Colon (tissue), 2 donors: ENCODE results near the gene PFKFB3.
"Not testable (repeated sequence)": the region's sequence is repeated elsewhere in the genome, so short reads cannot be mapped to it uniquely, and the experiment has no call there.

Experiments used
- FAIRE-seq: peaks from 2 replicates; lab custom pipeline; 2012; peaks lifted over from hg19 to GRCh38; lab: Jason Lieb, UNC
- donor health status: control.
- donor health status: control.

PFKFB3 gene

DNA sequence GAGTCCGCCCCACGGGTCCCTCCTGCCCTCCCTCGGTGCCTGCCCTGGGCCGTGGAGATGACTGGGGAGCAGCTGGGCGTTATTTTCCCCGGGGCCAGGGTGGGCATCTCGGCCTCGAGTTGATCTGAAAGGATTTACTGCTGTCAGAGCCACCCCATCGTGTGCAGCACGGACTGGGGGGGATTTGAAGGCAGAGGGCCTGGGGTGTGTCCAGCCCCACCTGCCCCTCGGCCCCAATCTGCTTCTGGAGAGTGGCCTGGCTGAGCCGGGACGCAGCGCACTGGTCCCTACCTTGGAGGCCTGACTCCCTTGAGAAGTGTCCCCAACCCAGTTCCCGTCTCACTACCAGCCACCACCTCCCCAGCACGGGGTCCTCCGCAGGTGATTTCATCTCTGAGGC lies 24.2 kb upstream of the PFKFB3 start:
- no peak for FAIRE-seq

DNA sequence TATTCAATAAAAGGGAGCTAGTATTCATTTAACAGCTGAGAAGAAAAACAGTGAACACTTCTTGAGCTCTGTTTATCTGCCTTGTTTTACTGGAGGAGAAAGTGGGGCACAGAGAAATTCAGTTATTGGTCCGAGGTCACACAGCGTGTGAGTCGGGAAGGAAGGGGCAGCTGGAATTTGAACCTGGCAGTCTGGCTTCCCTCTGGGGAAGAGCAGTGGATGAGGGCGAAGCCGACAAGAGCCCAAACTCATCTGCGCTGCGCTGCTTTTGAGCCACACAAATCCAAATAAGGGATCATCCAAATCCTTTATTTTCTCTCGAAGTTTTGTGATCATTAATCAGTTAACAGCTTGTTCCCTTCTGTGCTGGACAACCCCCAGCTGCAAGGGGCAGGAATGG lies 23.7 kb upstream of the PFKFB3 start:
- no peak for FAIRE-seq

GRCh38 chr10:6180480-6181110 lies 22.1 kb upstream of the PFKFB3 start:
- FAIRE-seq = no peak

- no peak for FAIRE-seq
Measured at GRCh38 chr10:6181249-6181648, 21.5 kb upstream of the PFKFB3 start.

GRCh38 chr10:6182454-6183098 lies 20.2 kb upstream of the PFKFB3 start:
- FAIRE-seq = no peak

DNA sequence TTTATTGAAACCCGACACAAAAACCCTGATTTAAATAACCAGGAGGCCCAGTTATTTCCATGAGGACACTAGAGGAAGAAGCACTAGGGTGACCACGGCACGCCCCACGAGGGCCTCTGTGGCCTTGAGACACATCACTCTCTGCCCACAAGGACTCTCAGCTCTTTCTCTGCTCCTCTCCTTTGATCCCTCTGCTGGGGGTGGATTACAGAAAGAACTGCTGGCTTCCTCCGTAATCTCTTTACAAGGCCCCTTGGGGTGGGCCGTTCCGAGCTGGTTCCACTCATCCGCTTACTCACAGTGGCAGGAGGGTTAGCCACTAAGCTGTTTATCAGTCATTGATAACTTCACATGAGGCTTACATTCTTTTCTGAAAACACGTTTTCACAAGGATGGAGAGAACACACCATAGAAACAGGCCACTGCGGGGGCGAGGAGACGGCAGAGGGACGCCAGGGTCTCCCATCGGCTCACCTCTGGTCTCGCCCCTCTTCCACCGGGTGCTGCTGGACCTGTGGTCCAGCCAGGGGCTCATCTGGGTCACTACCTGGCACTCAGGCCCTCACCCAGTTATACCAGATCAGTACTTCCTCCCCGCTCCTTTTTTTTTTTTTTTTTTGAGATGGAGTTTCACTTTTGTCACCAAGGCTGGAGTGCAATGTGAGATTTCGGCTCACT lies 17.6 kb upstream of the PFKFB3 start:
- FAIRE-seq = no peak

GRCh38 chr10:6186894-6187256 lies 15.9 kb upstream of the PFKFB3 start:
- no peak for FAIRE-seq

DNA sequence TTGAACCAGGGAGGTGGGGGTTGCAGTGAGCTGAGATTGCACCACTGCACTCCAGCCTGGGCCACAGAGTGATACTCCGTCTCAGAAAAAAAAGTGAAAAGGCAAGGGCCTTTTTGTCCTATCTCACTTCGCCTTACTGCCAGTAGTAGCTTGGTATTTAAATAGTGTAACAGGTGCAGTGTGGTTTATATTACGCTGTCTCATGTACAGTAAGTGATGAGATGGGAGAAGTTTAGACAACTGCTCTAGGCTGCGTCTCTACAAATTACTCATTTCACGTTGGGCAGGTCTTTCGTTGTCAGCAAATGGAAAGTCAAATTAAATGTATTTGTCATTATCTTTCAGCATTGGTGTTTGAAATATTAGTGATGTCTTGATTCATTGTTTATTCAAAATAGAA lies 15.5 kb upstream of the PFKFB3 start:
- no peak for FAIRE-seq

- FAIRE-seq = not testable (repeated sequence)
Measured at GRCh38 chr10:6190033-6190432, 12.7 kb upstream of the PFKFB3 start.

GRCh38 chr10:6191147-6191546 lies 11.6 kb upstream of the PFKFB3 start:
- FAIRE-seq = no peak

- FAIRE-seq = no peak
Measured at GRCh38 chr10:6191569-6191968, 11.2 kb upstream of the PFKFB3 start.

DNA sequence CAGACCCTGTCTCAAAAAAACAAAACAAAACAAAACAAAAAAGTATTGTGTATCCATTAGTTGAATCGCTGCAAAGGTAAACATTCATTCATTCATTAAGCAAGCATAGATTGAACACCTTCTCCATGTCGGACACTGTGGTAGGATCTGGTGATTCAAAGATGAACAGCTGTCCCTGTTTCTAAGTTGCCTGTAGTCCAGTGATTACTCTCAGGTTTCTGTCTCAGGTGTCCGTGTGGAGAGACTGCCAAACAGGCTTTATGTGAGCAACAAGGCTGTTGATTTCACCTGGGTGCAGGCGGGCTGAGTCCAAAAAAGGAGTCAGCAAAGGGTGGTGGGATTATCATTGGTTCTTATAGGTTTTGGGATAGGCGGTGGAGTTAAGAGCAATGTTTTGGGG lies 9.4 kb upstream of the PFKFB3 start:
- FAIRE-seq = not testable (repeated sequence)

GRCh38 chr10:6194311-6194710 lies 8.4 kb upstream of the PFKFB3 start:
- no peak for FAIRE-seq

DNA sequence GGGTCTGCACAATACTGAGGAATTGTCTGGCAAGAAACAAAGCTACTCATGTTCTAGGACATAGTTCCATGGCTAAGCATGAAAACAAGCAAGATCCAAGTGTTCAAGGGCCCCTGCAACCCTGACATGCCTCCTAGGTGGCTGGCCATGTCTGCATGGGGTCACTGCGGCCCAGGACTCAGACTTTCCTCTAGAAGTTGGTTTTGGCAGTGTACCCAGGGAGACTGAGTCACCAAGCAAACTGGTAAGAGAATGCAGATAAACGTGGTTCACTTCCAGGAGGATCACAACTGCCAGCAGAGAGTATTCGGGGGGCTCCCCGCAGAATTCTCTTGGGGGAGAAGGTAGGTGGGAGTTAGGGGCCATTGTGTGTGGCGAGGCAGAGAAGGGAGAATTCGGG lies 7.4 kb upstream of the PFKFB3 start:
- no peak for FAIRE-seq

GRCh38 chr10:6195846-6196245 lies 6.9 kb upstream of the PFKFB3 start:
- FAIRE-seq = no peak

- not testable (repeated sequence) for FAIRE-seq
Measured at GRCh38 chr10:6196524-6196923, 6.2 kb upstream of the PFKFB3 start.

DNA sequence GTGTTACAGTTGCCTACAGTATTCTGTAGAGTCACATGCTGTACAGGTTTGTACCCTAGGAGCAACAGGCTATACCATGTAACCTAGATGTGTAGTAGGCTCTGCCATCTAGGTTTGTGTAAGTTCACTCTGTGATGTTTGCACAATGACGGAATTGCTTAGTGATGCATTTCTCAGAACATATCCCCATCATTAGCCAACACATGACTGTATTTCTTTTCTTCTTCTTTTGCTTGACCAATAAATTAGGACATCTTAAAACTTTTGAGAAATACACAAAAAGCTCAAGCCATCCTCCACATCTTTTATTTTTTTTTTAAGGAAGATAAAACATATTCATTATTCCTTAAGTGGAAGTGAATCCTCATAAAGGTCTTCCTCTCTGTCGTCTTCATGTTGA lies 5.4 kb upstream of the PFKFB3 start:
- no peak for FAIRE-seq

DNA sequence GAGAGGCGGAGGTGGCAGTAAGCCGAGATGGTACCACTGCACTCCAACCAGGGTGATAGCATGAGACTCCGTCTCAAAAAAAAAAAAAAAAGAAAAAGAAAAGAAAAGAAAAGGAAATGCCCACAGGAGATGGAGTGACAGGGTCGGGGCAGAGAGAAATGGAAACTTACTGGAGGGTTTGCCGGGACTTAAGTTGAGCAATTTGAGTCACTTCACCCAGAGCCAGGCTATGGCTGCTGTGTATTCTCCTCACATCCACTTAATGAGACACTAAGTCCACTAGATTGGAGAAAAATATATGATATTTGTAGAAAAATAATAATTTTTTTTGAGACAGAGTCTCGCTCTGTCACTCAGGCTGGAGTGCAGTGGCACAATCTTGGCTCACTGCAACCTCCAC lies 4.6 kb upstream of the PFKFB3 start:
- FAIRE-seq = no peak

DNA sequence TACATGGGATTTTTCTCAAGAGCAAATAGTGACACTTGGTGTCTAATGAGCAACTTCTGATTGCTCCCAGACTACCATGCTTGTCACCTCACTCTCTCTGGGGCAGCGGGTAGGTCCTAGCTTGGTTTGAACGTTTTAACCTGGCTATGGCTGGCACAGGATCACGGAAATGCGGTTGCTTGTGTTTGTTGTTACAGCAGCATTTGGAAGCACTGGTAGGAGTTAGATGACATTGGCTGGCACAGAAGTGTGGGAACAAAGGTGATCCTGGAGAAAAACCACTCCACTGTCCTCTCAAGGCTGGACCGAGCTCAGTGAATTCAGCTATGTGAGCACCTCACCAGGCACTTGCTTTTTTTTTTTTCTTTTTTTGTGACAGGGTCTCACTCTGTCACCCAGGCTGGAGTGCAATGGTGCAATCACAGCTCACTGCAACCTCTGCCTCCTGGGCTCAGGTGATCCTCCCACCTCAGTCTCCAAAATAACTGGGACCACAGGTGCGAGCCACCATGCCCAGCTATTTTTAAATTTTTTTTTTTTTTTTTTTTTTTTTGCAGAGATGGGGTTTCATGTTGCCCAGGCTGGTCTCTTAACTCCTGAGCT lies 3.5 kb upstream of the PFKFB3 start:
- FAIRE-seq = no peak

DNA sequence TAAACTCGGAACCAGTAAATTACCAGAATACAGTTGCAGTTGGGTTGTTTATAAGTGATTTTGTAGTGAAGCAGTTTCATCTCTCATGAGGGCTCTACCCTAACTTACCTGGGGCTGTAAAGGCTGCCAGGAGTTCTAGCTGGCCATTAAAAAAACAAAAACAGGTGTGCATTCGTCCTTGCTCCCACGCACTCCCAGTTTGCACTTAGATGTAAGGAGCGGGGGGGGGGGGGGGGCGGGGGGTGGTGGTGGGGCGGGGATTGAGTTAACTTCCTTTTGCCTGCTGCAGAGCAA lies 2.3 kb upstream of the PFKFB3 start:
- no peak for FAIRE-seq

GRCh38 chr10:6200734-6201515 lies 1.8 kb upstream of the PFKFB3 start:
- no peak for FAIRE-seq

GRCh38 chr10:6201516-6201975 lies 1.2 kb upstream of the PFKFB3 start:
- FAIRE-seq = no peak
